AG08395 (cell line): ENCODE results near the gene DLG1.
A peak's percentile ranks its signal among the peaks of the same experiment; 100 is the strongest.
"Not testable (repeated sequence)": the region's sequence is repeated elsewhere in the genome, so short reads cannot be mapped to it uniquely, and the experiment has no call there.

Source experiments
- DNase-seq: peaks from one replicate; pipeline ENCODE4 v3.0.0; 2012; ENCODE audit warnings: mixed read lengths, low spot score

The DLG1 gene

DNA sequence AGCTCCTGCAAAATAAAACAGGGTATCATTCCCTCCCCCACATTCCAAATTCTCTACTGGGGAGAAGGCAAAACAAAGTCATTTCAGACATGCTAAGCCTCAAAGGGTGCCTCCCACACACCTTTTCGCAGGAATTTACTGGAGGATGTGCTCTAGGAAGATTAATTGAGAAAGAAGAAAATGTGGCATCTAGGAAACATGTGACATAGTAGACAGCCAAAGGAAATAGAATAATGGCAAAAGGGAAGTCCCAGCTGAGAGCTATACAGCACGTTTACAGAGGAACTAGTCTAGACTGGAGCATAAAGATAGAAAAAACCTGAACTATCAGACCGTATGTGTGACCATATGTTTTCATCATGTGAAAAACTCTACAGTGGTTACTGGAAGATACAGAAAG lies 210.0 kb downstream of the DLG1 start:
- no peak for DNase-seq

DNA sequence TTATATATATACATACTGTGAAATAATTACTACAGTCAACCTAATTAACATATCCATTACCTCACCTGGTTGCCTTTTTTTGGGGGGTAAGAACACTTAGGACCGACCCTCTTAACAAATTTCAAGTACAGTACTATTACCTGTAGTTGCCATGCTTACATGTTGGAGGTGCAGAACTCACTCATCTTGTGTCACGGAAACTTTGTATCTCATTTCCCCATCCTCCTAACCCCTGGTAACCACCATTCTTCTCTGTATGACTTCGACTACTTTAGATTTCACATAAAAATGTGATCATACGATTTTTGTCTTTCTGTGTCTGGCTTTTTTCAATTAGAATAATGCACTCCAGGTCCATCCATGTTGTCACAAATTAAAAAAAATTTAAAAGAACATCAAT lies 213.3 kb downstream of the DLG1 start:
- DNase-seq: no peak

DNA sequence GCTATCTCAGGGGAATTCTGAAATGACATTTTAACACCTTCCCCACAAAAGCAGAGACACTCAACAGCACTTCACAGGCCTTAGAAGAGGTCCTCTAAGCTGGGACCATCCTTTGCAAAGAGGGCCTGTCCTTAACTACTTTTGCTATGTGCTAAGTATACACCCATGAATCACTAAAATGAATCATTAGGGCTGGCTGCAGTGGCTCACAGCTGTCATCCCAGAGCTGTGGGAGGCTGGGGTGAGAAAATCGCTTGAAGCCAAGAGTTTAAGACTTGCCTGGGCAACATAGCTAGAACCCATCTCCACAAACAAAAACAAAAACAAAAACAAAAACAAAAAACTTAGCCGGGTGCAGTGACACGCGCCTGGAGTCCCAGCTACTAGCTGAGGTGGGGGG lies 214.9 kb downstream of the DLG1 start:
- DNase-seq: peak; percentile 71

DNA sequence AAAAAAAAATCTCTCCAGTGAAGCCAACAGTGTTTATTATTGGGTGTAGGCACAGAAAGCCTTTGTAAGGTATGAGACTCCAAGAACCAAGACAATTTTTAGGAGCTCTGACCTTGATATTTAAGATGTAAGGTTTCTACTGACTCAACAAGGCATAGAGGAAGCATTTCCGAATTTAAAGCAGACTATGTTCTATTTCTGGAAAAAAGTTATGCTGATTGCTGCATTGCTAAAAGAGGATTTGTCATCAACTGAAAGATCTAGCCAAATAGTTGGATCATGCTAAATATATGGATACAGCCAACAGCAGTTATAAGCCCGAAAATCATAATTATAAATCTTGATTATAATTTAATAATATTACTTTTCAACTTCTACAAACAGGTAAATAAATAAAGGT lies 215.5 kb downstream of the DLG1 start:
- DNase-seq: peak; percentile 10

DNA sequence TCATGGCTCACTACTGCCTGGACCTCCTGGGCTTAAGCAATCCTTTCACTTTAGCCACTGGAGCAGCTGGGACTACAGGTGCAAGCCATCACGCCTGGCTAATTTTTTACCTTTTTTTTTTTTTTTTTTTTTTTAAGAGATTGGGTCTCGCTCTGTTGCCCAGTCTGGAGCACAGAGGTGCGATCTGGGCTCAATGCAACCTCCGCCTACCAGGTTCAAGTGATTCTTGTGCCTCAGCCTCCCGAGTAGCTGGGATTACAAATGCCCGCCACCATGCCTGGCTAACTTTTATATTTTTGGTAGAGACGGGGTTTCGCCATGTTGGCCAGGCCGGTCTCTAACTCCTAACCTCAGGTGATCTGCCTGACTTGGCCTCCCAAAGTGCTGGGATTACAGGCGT lies 218.1 kb downstream of the DLG1 start:
- DNase-seq: no peak

DNA sequence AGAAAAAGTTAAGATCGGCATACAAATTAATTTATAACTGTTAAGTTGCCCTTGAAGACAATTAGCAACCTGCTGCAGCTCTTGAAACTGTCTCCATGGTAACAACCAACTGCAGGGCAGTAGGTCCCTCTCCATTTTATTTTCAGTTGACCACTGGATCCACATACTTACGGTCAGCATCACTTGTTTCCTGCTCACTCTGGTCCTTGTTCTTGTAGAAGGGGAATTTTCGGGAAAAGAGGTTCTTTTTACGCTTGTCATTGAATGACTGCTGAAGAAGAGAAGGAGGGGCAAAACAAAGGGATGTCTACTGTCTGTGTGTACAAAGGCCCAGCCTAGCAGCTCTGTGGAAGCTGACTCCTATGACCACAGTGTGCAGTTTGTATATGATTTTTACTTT lies 222.0 kb downstream of the DLG1 start:
- no peak for DNase-seq

DNA sequence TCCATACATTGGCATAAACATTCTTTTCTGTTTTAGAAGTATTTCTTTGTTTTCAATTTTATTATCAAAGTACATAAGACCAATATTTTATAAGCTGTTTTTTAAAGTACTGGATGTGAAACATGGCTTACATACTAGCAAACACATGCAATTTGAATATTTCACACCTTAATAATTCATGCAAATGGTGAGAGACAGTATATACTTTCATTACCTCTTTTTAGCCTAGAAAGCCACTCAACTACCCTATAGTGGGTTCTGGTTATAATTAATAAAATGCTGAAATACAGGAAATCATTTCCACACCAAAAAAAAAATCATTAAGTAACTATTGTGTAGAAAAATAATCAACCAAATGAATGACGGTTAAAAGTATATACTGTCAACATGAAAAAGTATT lies 230.3 kb downstream of the DLG1 start:
- no peak for DNase-seq

DNA sequence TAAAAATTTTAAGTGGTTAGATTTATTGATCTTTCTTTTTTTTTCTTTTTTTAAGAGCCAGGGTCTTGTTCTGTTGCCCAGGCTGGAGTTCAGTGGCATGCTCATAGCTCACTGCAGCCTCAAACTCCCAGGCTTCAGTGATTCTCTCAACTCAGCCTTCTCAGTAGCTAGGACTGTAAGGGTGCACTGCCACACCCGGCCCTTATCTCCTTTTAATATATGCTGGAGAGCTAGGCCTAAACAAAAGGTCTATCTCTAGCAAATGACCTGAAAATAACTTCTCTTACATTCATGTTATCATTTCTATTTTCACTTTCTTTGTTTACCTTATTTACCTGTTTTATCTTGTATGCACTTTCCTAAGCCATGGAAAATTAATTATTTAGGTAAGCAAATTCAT lies 233.6 kb downstream of the DLG1 start:
- DNase-seq: no peak

DNA sequence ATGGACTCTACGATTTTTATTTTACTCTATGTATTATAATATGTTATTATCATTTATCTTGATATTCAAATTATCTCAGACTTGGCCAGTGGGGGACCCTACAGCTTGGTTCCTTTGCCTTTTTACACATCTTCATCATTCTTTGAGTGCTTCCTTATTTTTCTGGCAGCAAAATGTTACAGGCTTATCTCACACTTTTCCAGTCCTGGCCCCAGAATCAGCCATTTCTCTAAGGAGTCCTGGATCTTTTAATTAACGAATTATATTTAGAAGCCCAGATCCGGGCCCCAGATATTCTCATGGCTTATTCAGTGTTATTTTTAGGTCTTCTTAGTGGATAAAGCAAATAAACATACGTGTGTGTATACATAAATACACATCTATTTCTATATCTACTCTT lies 236.0 kb downstream of the DLG1 start:
- no peak for DNase-seq

DNA sequence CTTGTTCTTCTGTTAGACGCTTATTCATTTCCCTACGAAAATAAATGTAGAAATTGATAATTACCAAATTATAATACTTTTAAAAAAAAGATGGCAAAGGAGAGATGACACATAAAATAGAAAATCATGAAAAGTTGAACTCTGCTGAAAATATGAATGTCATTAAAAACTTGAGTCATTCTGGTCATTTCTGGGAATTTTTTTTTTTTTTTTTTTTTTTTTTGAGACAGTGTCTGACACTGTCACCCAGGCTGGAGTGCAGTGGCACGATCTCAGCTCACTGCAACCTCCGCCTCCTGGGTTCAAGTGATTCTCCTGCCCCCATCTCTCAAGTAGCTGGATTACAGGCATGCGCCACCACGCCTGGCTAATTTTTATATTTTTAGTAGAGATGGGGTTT lies 246.8 kb downstream of the DLG1 start:
- DNase-seq: not testable (repeated sequence)

DNA sequence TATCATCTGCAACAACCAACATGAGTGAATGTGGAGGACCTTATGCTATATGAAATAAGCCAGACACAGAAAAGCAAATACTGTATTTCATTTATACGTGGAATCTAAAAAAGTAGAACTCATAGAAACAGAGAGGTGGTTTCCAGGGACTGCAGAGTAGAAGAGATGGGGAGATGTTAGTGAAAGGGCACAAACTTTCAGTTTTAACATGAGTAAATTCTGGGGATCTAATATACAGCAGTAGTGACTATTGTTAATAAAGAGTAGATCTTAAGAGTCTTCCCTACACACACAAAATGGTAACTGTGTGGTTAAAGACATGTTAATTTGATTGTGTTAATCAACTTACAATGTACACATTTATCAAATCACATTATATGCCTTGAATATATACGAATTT lies 247.9 kb downstream of the DLG1 start:
- DNase-seq: no peak

DNA sequence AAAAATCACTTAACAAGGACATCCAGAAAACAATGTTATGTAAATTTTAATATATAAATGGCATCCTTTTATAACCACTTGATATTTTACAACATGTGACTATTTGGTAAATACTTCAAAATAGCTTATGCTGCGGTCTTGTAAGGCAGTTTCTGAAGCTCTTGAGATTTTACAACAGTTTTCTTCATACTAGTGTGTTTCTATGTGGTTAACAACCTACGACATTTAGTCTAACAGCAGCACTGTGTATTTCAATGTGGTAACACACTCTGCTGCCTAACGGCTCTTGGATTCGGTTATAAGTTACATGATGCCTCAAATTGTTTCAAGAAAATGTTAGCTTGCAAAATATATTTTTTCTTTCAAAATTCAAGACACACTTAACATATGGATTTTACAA lies 255.9 kb downstream of the DLG1 start:
- DNase-seq: no peak

DNA sequence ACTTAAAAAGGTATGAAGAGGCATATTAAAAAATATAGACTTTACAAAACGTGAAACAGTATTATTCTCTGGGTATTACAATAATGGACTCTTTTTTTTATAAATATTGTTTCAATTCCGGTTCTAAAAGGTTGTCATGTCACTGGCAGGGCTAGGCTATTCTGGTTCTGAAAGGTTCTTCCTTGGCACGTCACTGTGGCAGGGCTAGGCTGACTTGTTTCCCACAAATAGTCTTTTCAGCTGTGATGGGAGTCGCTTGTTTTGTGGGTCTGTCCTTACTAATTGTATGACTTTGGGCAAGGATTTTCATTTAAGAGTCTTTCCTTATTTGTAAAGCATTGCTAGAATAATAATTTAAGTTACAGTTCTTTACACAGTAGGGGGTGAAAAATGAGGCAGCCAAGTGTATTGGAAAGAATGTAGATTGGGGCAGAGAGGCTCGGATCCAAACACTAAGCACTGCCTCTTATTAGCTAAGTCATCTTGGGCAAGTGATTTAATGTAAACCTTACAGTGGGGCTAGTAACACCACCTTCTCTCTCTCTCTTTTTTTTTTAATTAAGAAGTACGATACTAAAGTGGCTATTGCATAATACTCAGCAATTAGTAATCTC lies 256.4 kb downstream of the DLG1 start:
- DNase-seq: no peak

DNA sequence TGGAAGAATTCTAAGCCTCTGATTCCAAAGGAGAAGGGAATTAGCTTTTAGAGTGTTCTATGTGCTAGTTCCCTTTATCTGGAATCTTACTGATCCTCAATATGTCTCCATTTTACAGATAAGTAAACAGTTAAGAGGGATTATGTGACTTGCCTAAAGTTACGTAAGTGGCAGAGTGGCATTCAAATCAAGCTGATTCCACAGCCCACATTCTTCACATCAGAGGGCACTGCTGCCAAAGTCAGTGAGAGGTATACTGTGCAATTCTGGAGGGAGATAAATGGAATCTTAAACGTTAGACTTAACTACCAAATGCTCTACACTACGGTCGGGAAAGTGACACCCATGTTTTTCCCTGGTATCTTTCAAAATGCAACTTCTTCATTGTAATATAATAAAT lies 257.8 kb downstream of the DLG1 start:
- no peak for DNase-seq

DNA sequence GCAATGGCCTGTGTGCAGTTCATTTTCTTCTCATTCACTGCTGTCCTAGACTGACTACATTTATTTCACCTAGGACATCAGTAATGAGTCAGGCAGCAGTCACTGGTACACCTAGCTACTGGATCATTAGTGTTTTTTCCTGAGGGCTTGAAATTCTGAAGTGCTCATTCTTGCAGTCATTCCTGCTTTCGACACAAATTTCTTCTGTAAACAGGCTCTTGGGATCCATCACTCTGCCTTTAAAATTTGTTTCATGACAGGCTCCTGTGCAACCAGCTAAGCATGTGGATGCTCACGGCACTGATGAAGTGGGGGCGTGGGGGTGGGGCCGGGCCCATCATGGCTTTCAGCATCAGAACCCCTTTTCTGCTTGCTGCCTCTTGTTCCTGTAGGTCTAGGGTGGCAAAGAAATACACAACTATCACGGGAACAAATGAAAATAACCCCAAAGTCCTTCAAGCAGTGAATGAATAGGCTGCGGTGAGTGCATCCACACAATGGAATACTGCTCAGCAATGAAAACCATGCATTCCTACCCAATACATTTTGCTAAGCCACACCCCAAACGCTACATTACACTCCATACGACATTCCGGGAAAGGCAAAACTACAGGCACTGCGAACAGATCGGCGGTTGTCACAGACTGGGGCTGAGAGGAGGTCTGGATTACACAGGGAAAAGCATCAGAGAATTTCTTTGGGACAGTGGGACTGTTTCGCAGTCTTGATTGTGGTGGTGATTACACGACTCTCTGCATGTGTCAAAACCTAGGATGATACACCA lies 259.5 kb downstream of the DLG1 start:
- no peak for DNase-seq

DNA sequence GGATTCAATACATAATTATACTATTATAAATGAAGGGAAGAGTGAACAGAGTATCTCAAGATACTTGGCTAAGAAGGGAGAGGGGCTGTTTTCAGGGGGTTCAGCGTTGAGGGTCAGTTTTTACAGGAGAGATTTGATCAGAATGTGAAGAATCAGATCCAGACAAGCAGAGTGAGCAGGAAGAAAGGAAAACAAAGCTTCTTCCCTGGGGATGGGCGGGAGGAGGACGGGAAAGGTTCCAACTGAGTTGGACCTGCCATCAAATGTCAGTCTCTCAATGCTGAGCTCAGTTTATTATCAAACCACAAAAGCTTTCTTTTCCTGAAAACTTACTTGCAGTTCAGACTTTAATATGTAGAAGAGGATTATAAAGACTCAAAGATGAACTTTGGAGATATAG lies 262.8 kb downstream of the DLG1 start:
- no peak for DNase-seq

DNA sequence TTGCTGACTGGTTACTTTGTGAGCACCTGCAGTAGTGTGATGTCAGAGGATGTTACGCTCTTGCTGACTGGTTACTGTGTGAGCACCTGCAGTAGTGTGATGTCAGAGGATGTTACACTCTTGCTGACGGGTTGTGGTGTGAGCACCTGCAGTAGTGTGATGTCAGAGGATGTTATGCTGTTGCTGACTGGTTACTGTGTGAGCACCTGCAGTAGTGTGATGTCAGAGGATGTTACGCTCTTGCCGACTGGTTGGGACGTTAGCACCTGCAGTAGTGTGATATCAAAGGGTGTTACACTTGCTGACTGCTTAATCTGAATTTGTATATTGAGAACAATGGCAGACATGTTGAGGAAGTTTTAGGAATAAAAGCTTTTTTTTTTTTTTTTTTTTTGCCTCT lies 263.6 kb downstream of the DLG1 start:
- not testable (repeated sequence) for DNase-seq

DNA sequence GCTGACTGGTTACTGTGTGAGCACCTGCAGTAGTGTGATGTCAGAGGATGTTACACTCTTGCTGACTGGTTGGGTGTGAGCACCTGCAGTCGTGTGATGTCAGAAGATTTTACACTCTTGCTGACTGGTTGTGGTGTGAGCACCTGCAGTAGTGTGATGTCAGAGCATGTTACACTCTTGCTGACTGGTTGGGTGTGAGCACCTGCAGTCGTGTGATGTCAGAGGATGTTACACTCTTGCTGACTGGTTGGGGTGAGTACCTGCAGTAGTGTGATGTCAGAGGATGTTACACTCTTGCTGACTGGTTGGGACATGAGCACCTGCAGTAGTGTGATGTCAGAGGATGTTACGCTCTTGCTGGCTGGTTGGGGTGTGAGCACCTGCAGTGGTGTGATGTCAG lies 264.6 kb downstream of the DLG1 start:
- not testable (repeated sequence) for DNase-seq

DNA sequence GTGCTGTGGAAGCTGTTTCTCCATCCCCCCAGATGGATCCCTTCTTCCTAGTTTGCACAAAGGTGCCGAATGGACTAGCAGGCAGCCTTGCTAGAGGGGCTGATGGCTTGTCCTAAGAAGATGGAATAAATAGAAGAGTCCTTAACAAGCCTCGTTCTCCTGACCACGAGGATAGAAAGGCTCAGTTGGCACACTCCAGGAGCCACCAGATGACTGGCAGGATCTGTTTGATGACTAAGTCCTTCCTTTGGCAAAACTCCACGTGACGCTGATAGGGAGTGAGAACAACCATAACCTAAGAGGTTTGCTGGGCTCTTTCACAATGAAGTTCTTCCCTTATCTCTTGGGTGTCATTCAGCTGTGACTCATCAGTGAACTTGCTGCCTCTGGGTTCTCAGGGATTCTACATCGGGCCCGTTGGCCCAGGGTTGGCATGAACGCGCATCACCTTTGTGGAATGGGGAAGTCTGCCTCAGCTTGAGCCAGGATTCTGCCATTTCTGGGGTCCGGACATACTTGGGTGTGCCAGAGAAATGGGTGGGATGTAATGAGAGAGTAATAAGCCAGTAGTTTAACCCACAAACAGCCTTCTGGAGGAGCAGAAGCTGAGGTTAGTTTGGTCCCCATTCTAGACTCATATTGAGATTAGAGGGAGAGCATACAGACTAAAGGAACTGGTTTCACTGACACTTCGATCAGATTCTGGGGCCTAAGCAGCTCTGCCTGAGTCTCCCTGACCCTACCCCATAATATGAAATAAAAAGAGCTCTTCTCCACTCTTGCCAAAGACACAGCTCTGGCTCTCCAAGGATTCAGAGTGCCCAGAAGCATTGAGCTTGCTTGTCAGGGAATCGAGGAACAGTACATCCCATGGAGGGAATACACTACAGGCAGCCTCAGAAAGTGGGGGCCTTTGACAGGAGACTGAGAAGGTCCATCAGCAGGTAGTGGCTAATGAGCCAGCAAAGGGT lies 266.8 kb downstream of the DLG1 start:
- DNase-seq: peak; percentile 96

DNA sequence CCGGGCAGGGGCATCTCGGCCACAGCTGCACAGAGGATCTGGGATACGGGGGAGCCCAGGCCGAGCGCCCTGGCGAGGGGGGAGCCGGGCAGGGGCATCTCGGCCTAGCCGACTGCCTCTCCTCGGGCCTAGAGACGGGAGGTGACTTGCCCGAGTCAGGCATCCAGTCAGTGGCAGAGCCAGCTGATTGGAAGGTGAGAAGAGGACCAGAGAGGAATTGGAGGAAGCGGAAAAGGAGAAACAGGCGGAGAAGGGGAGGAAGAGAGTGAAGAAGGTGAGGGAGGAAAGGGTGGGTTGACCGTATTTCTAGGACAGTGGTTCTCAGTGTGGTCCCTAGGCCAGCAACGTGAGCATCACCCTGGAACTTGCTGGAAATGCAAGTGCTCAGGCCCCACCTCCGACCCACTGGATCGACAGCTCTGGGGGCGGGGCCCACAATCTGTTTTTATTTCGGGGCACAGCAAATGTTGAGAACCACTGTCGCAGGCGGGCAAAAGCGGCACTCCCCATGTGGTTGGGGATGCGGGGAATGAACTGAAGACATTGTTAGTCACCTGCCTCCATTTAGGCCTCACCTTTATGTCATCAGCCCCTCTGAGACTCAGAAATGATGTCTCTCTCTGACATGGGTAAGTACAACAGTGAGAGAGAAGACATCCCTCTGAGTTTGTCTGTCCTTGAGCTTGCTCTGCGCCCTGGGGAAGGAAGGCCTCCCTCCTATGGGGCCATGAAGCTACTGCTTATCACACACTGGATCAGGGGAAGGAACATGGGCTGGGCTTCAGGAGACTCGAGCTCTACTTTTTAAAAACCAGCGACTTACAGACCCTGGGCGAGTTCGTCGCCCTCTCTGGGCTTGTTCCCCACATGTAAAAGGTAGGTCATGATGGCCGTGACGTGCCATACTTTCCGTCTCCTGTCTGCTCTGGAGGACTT lies 267.8 kb downstream of the DLG1 start:
- no peak for DNase-seq

DNA sequence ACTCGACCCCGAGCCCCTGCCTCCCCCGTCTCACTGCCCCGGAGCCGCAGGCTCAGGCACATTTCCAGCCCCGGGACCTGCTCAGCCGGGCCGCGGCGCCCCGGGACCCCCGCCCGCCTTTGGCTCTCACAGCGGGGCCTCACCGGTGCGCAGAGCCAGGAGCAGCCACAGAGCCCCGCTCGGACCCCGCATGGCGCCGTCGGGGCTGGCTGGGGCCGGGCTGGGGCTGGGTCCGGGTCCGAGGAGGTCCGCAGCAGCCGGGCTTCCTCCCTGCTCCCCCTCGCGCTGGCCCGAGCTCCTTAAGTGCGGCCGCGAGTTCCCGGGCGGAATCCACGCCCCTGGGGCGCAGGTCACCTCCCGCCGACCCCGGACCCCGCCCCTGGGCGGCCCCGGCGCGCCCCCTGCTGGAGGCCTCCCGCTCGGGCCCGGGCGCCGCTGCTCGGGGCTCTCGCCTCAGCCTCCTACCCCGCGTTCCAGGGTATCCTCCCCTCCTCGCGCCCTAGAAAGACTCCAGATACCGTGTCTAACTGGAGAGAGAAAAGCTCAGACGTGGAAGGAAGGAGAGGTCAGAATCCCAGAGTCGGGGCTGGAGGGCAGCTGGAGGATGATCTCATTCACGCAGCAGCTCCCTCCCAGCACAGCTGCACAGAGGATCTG lies 268.8 kb downstream of the DLG1 start, which contains the start of gene MELTF:
Gene MELTF, minus strand, starts transcription at position 307 of the 657 bp plus-strand sequence. Its CDS starts 115 bp downstream, at position 192.
- peak; percentile 85 for DNase-seq
